Measurements from ENCODE around the gene ADPRH. TPM values are rescaled to one million over a fixed set of nuclear protein-coding genes. Genes with fewer than 3 reads are reported as not detected.
A peak's percentile ranks its signal among the peaks of the same experiment; 100 is the strongest.
"Not testable (repeated sequence)": the region's sequence is repeated elsewhere in the genome, so short reads cannot be mapped to it uniquely, and the experiment has no call there.

The ADPRH gene
- total RNA-seq, 5 donors from 2014 or later (not counting 1 experiment from before 2014, with no cell fraction given) = 0.43 to 3.6 (median 1.5) TPM

DNA sequence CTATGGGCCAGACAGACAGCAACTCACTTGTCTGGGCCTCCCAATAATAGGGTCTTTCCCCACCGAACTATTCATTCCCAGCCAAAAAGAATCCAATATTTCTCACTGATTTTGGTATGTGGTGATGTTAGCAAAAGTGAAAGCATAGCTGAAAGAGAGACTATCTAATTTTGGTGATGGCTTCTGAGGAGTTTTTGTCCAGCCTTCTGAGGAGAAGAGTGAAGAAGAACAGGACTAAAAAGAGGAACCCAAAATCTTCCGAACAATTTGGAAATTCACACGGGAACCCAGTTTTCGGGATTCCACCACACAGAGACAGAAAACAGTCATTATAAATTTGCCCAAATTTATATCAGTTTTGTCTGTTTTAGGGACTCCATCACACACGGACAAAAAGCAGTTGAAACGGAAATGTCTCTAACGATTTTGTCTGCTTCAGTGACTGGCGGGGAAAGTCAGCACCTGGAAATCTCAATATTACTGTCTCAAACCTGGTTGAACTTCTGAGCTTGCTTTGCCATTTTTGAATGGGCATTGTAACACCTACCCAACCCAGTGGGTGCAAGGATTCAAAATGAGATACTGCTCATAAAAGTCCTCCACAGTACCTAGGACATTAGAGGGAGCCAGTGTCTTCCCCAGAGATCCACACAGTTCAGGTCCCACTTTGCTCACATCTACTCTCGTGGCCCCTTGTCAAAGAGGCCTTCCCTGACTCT is 28.9 kb upstream of the ADPRH start:
- H3K9me3 Mint-ChIP-seq = no peaks in the 10 kb centered on the region
- Histone ChIP-seq H3K27me3 (replicated peaks in 1 of 2; ENCODE audit: control insufficient read depth in 2 of 2, extremely low read depth in 1 of 2, insufficient read depth in 2 of 2, low read length in 1 of 2) (no peaks in the 10 kb centered on the region), H3K4me3 (ENCODE audit: control insufficient read depth in 1 of 2, extremely low read depth in 1 of 2, low read length in 1 of 2) (no peak overlapping the region), H3K27ac (ENCODE audit: low read length) (no peak overlapping the region), H3K9me3 (no peaks in the 10 kb centered on the region), H3K4me1 (ENCODE audit: control insufficient read depth in 1 of 2, extremely low read depth in 1 of 2, insufficient read depth in 2 of 2, low read length in 2 of 2) (no peaks in the 10 kb centered on the region), H3K36me3 (ENCODE audit: control insufficient read depth in 2 of 2, extremely low read depth in 1 of 2, insufficient read depth in 1 of 2, low read length in 1 of 2) (no peaks in the 10 kb centered on the region)
- H3K27ac Mint-ChIP-seq = no peak overlapping the region
- no peaks in the 10 kb centered on the region for H3K36me3 Mint-ChIP-seq
- 77% methylated on average over 7 of the region's 9 CpGs for WGBS (ENCODE audit: insufficient coverage)
- DNase-seq (no peak), ATAC-seq (replicated peaks in 1 of 4) (no peak)
- H3K27me3 Mint-ChIP-seq = no peaks in the 10 kb centered on the region
- ChIA-PET CTCF (no interaction called here), POLR2A (no interaction called here)
- H3K4me1 Mint-ChIP-seq = peaks cover 0 to 8% (median under 1%) of the 10 kb centered on the region in 3 donors
- no peak overlapping the region for H3K4me3 Mint-ChIP-seq

DNA sequence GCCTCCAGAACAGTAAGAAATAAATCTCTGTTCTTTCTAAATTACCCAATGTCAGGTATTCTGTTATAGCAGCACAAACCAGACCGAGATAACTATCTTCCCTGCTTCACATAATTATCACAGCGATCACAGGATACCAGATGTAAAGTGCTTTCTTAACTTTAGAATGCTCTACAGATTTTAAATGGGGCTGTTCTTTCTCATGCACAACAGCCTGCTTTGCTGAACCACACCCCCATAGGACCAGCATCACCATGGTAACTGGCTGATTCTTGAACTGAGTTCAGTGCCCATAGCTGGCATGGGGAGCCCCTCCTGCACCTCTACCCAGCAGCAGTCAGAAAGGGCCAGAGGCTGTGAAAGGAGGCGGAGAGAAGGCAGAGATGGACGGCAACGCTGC is 27.7 kb upstream of the ADPRH start:
- no peak overlapping the region for H3K27ac ChIP-seq (ENCODE audit: low read length)
- H3K4me3 Mint-ChIP-seq = no peak overlapping the region
- no peaks in the 10 kb centered on the region for H3K9me3 ChIP-seq
- H3K4me1 Mint-ChIP-seq = peaks cover 0 to 15% (median 2%) of the 10 kb centered on the region in 3 donors
- H3K27me3 ChIP-seq (replicated peaks in 1 of 2; ENCODE audit: control insufficient read depth in 2 of 2, extremely low read depth in 1 of 2, insufficient read depth in 2 of 2, low read length in 1 of 2) = no peaks in the 10 kb centered on the region
- 88% methylated on average over 5 of the region's 5 CpGs for WGBS (ENCODE audit: insufficient coverage)
- no peaks in the 10 kb centered on the region for H3K4me1 ChIP-seq (ENCODE audit: control insufficient read depth in 1 of 2, extremely low read depth in 1 of 2, insufficient read depth in 2 of 2, low read length in 2 of 2)
- no peak overlapping the region for H3K4me3 ChIP-seq (ENCODE audit: control insufficient read depth in 1 of 2, extremely low read depth in 1 of 2, low read length in 1 of 2)
- no peak for ATAC-seq (replicated peaks in 1 of 4)
- no peak for DNase-seq
- ChIA-PET CTCF (no interaction called here), POLR2A (no interaction called here)
- no peaks in the 10 kb centered on the region for H3K36me3 ChIP-seq (ENCODE audit: control insufficient read depth in 2 of 2, extremely low read depth in 1 of 2, insufficient read depth in 1 of 2, low read length in 1 of 2)
- no peaks in the 10 kb centered on the region for H3K9me3 Mint-ChIP-seq
- no peak overlapping the region for H3K27ac Mint-ChIP-seq
- H3K36me3 Mint-ChIP-seq = no peaks in the 10 kb centered on the region
- peaks cover 0 to 3% of the 10 kb centered on the region in 2 donors for H3K27me3 Mint-ChIP-seq

DNA sequence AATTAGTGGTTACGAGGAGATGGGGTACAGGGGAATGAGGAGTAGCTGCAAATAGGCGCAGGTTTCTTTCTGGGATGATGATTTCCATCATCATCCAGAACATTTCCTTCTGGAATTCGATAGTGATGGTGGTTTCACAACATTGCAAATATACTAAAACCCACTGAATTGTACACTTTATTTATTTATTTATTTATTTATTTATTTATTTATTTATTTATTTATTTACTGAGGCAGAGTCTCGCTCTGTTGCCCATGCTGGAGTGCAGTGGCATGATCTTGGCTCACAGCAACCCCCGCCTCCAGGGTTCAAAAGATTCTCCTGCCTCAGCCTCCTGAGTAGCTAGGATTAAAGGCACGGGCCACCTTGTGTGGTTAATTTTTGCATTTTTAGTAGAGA is 26.4 kb upstream of the ADPRH start:
- H3K27me3 ChIP-seq (replicated peaks in 1 of 2; ENCODE audit: control insufficient read depth in 2 of 2, extremely low read depth in 1 of 2, insufficient read depth in 2 of 2, low read length in 1 of 2); H3K27ac ChIP-seq (ENCODE audit: low read length); H3K36me3 Mint-ChIP-seq; H3K27me3 Mint-ChIP-seq; H3K27ac Mint-ChIP-seq; H3K4me1 ChIP-seq (ENCODE audit: control insufficient read depth in 1 of 2, extremely low read depth in 1 of 2, insufficient read depth in 2 of 2, low read length in 2 of 2); ATAC-seq (replicated peaks in 1 of 4); H3K9me3 Mint-ChIP-seq; H3K4me3 ChIP-seq (ENCODE audit: control insufficient read depth in 1 of 2, extremely low read depth in 1 of 2, low read length in 1 of 2); DNase-seq; POLR2A ChIA-PET; H3K36me3 ChIP-seq (ENCODE audit: control insufficient read depth in 2 of 2, extremely low read depth in 1 of 2, insufficient read depth in 1 of 2, low read length in 1 of 2); H3K9me3 ChIP-seq; H3K4me3 Mint-ChIP-seq; CTCF ChIA-PET: not testable (repeated sequence)
- H3K4me1 Mint-ChIP-seq = peaks cover 0 to 25% (median 11%) of the 10 kb centered on the region in 3 donors
- WGBS (ENCODE audit: insufficient coverage) = 92% methylated on average over 2 of the region's 6 CpGs

DNA sequence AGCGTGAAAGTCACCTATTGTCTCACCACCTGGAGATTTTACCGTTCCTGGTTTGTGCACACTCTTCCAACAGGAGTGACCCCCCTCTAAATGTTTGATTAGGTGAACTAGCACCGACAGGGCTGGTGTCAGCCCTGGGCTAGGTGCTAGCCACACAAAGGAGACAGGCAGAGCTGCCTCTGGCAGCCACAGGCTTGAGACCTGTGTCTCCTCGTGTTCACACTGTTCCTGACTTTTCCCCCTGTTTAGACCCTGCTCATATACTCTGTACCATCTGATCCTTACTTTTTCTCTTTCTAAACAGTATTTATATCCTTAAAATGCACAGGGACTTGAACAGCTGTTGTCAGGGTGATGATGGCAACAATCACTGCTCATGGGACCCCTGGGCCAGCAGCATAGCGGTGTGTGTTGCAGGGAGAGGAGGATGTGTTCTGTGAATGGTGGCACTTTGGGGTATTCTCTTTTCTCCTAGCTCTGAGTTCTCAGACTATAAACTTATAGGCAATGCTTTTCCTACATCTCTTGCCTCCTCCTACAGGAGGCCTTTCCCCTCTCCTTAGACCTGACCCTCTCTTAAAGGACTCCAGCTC is 25.4 kb upstream of the ADPRH start:
- 63% methylated on average over 3 of the region's 5 CpGs for WGBS (ENCODE audit: insufficient coverage)
- no peak overlapping the region for H3K4me3 Mint-ChIP-seq
- H3K27ac Mint-ChIP-seq = no peak overlapping the region
- Histone ChIP-seq H3K4me1 (ENCODE audit: control insufficient read depth in 1 of 2, extremely low read depth in 1 of 2, insufficient read depth in 2 of 2, low read length in 2 of 2) (no peaks in the 10 kb centered on the region), H3K9me3 (no peaks in the 10 kb centered on the region), H3K27me3 (replicated peaks in 1 of 2; ENCODE audit: control insufficient read depth in 2 of 2, extremely low read depth in 1 of 2, insufficient read depth in 2 of 2, low read length in 1 of 2) (no peaks in the 10 kb centered on the region), H3K4me3 (ENCODE audit: control insufficient read depth in 1 of 2, extremely low read depth in 1 of 2, low read length in 1 of 2) (no peak overlapping the region), H3K36me3 (ENCODE audit: control insufficient read depth in 2 of 2, extremely low read depth in 1 of 2, insufficient read depth in 1 of 2, low read length in 1 of 2) (no peaks in the 10 kb centered on the region), H3K27ac (ENCODE audit: low read length) (no peak overlapping the region)
- DNase-seq (no peak), ATAC-seq (replicated peaks in 1 of 4) (no peak)
- H3K36me3 Mint-ChIP-seq = no peaks in the 10 kb centered on the region
- CTCF ChIA-PET = interaction anchor here in 1 of 2 donors (0.5 kb wide), 1 partner anchor 44 kb away, joined by 5 read pairs; no protein-coding TSS in a partner anchor
- peaks cover 0 to 3% of the 10 kb centered on the region in 2 donors for H3K27me3 Mint-ChIP-seq
- POLR2A ChIA-PET = no interaction called here
- H3K4me1 Mint-ChIP-seq = peaks cover 3 to 27% (median 15%) of the 10 kb centered on the region in 3 donors
- H3K9me3 Mint-ChIP-seq = no peaks in the 10 kb centered on the region

- Histone ChIP-seq H3K4me1 (ENCODE audit: control insufficient read depth in 1 of 2, extremely low read depth in 1 of 2, insufficient read depth in 2 of 2, low read length in 2 of 2) (peaks cover 0 to 4% of the 10 kb centered on the region in 2 experiments), H3K9me3 (no peaks in the 10 kb centered on the region), H3K36me3 (ENCODE audit: control insufficient read depth in 2 of 2, extremely low read depth in 1 of 2, insufficient read depth in 1 of 2, low read length in 1 of 2) (no peaks in the 10 kb centered on the region), H3K4me3 (ENCODE audit: control insufficient read depth in 1 of 2, extremely low read depth in 1 of 2, low read length in 1 of 2) (no peak overlapping the region), H3K27me3 (replicated peaks in 1 of 2; ENCODE audit: control insufficient read depth in 2 of 2, extremely low read depth in 1 of 2, insufficient read depth in 2 of 2, low read length in 1 of 2) (no peaks in the 10 kb centered on the region), H3K27ac (ENCODE audit: low read length) (no peak overlapping the region)
- POLR2A ChIA-PET = no interaction called here
- Mint-ChIP-seq H3K4me3 (no peak overlapping the region), H3K4me1 (peaks cover 10 to 33% (median 21%) of the 10 kb centered on the region in 3 donors), H3K9me3 (no peaks in the 10 kb centered on the region), H3K36me3 (no peaks in the 10 kb centered on the region), H3K27ac (no peak overlapping the region), H3K27me3 (peaks cover 0 to 3% of the 10 kb centered on the region in 2 donors)
- CTCF ChIA-PET = no interaction called here
- ATAC-seq (replicated peaks in 1 of 4) (no peak), DNase-seq (peak in 1 of 35 experiments; percentile 12)
- 66% methylated on average over 2 of the region's 4 CpGs for WGBS (ENCODE audit: insufficient coverage)
Observed at GRCh38 chr3:119555309-119555735, 24.0 kb upstream of the ADPRH start.

GRCh38 chr3:119555929-119556328 is 23.4 kb upstream of the ADPRH start:
- CTCF ChIA-PET = interaction anchor here in 1 of 2 donors (0.7 kb wide), 1 partner anchor 210 kb away, joined by 7 read pairs; no protein-coding TSS in a partner anchor

More at GRCh38 chr3:119555929-119556328, 23.4 kb upstream of the ADPRH start:
- no peaks in the 10 kb centered on the region for H3K36me3 Mint-ChIP-seq
- H3K27ac Mint-ChIP-seq = no peak overlapping the region
- no peak overlapping the region for H3K4me3 Mint-ChIP-seq
- POLR2A ChIA-PET = no interaction called here
- no peaks in the 10 kb centered on the region for H3K9me3 Mint-ChIP-seq
- ATAC-seq (replicated peaks in 1 of 4) (no peak), DNase-seq (no peak)
- Histone ChIP-seq H3K4me3 (ENCODE audit: control insufficient read depth in 1 of 2, extremely low read depth in 1 of 2, low read length in 1 of 2) (no peak overlapping the region), H3K4me1 (ENCODE audit: control insufficient read depth in 1 of 2, extremely low read depth in 1 of 2, insufficient read depth in 2 of 2, low read length in 2 of 2) (peaks cover 0 to 4% of the 10 kb centered on the region in 2 experiments), H3K27ac (ENCODE audit: low read length) (no peak overlapping the region), H3K36me3 (ENCODE audit: control insufficient read depth in 2 of 2, extremely low read depth in 1 of 2, insufficient read depth in 1 of 2, low read length in 1 of 2) (no peaks in the 10 kb centered on the region), H3K9me3 (no peaks in the 10 kb centered on the region), H3K27me3 (replicated peaks in 1 of 2; ENCODE audit: control insufficient read depth in 2 of 2, extremely low read depth in 1 of 2, insufficient read depth in 2 of 2, low read length in 1 of 2) (no peaks in the 10 kb centered on the region)
- WGBS (ENCODE audit: insufficient coverage) = 90% methylated on average over 1 of the region's 1 CpG
- peaks cover 10 to 33% (median 21%) of the 10 kb centered on the region in 3 donors for H3K4me1 Mint-ChIP-seq
- peaks cover 0 to 3% of the 10 kb centered on the region in 2 donors for H3K27me3 Mint-ChIP-seq
